ENCODE measurements around the gene ZNF417.

- no peak for TF ChIP-seq CTCF (IDR thresholded peaks at IDR 0.05)
- TF ChIP-seq POLR2A (IDR thresholded peaks at IDR 0.05) = no peak
Measured at GRCh38 chr19:57927587-57927986, 11.2 kb upstream of the ZNF417 start.
